Esophagus muscularis mucosa (tissue), 4 donors: ENCODE results near the gene TGFBR2.

ENCODE experiments used
- EP300 ChIP-seq: sonication (generic); formaldehyde crosslinking; IDR thresholded peaks from one replicate; pipeline ENCODE4 v1.6.1; 2017; ENCODE audit warnings: antibody characterized with exemption
- POLR2A ChIP-seq: fragments of 450-650 bp; IDR thresholded peaks from one replicate; pipeline ENCODE4 v1.6.1; 2017; ENCODE audit warnings: antibody characterized with exemption, moderate library complexity, mild to moderate bottlenecking, low read depth
- POLR2AphosphoS5 ChIP-seq, 2 donors: sonication (generic); formaldehyde crosslinking; IDR thresholded peaks; one replicate each; pipeline ENCODE4 v1.6.1; 2017; ENCODE audit warnings: antibody characterized with exemption in 2 of 2
- TF ChIP-seq, protein P1 (sequence below), 3 experiments: fragments of 200-600 bp in 2 of 3; fragments of 450-650 bp in 1 of 3; sonication (generic) in 2 of 3; IDR thresholded peaks; one replicate each; pipeline ENCODE4 v1.5.1; 2017 to 2019; ENCODE audit warnings: antibody characterized with exemption in 3 of 3, mild to moderate bottlenecking in 2 of 3, moderate library complexity in 1 of 3

DNA sequence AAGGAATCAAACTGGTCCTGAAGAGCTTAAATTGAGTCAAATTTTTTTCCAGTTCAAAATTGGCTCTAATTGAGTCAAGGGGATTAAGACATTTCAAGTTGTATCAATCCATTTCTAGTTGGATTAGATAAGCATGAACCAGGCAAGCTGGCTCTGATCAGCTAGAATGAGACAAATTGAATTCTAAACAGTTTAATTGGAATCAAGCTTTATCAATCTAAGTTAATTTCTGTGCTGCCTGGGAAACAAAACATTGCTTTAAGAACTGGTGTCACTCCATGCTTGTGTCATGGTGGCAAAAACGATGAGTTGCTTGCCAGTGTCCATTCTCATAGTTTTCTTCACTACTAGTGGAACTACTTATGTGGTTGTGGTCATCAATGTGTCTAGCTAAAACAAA, 116.8 kb downstream of the TGFBR2 start:
- TF ChIP-seq, protein P1, sequence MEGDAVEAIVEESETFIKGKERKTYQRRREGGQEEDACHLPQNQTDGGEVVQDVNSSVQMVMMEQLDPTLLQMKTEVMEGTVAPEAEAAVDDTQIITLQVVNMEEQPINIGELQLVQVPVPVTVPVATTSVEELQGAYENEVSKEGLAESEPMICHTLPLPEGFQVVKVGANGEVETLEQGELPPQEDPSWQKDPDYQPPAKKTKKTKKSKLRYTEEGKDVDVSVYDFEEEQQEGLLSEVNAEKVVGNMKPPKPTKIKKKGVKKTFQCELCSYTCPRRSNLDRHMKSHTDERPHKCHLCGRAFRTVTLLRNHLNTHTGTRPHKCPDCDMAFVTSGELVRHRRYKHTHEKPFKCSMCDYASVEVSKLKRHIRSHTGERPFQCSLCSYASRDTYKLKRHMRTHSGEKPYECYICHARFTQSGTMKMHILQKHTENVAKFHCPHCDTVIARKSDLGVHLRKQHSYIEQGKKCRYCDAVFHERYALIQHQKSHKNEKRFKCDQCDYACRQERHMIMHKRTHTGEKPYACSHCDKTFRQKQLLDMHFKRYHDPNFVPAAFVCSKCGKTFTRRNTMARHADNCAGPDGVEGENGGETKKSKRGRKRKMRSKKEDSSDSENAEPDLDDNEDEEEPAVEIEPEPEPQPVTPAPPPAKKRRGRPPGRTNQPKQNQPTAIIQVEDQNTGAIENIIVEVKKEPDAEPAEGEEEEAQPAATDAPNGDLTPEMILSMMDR (IDR thresholded peaks at IDR 0.05): no peak
- no peak for TF ChIP-seq POLR2A
- no peak for TF ChIP-seq EP300
- TF ChIP-seq POLR2AphosphoS5 (IDR thresholded peaks at IDR 0.05): no peak
